SK-N-SH (cell line): ENCODE data around the gene RABGAP1L. TPM values are rescaled to one million over a fixed set of nuclear protein-coding genes. Genes with fewer than 3 reads are reported as not detected.

Source experiments
- CTCF ChIA-PET: fragments of 300-600, 350-600 bp; formaldehyde crosslinking; extraction: SDS; loops from one replicate; lab custom pipeline; 2021; lab: Yijun Ruan, JAX
- POLR2A ChIA-PET: fragments of 350-600 bp; sonication (Branson Sonifier 250); formaldehyde crosslinking; extraction: SDS; loops from one replicate; lab custom pipeline; 2020; ENCODE audit warnings: antibody characterized with exemption, inconsistent platforms; lab: Yijun Ruan, JAX
- DNase-seq: peaks from one replicate; pipeline ENCODE4 v3.0.0; 2012
- H2AFZ ChIP-seq: fragments of 200-600 bp; sonication (generic); 2 replicates; pipeline ENCODE4 v1.8.1; 2016; ENCODE audit warnings: antibody characterized with exemption, mild to moderate bottlenecking, low read depth
- H3F3A ChIP-seq: fragments of 200-600 bp; sonication (generic); replicated peaks from 2 replicates; pipeline ENCODE3; 2016; ENCODE audit warnings: antibody characterized with exemption, mild to moderate bottlenecking; ENCODE audit not compliant: insufficient read depth
- H3K27ac ChIP-seq, 2 experiments: fragments of 200-500 bp in 1 of 2; fragments of 200-600 bp in 1 of 2; sonication (Bioruptor generic) in 1 of 2; sonication (generic), shearing (Covaris generic) in 1 of 2; 2 replicates each; pipeline versions ENCODE4 v1.5.1 to v1.6.1; 2014 to 2016; ENCODE audit warnings: low read depth in 2 of 2, inconsistent platforms in 1 of 2, low read length in 1 of 2, mild to moderate bottlenecking in 1 of 2, mixed read lengths in 1 of 2
- H3K27me3 ChIP-seq: fragments of 200-600 bp; sonication (generic), shearing (Covaris generic); 2 replicates; pipeline ENCODE4 v1.6.1; 2016; ENCODE audit warnings: mixed run types; ENCODE audit not compliant: insufficient read depth
- H3K36me3 ChIP-seq, 2 experiments: fragments of 200-500 bp in 1 of 2; fragments of 200-600 bp in 1 of 2; sonication (Bioruptor generic) in 1 of 2; sonication (generic) in 1 of 2; replicated peaks in 1 of 2; 2 replicates each; pipeline versions ENCODE3 to v1.5.1; 2014 to 2016; ENCODE audit warnings: low read length in 1 of 2, mild to moderate bottlenecking in 1 of 2; ENCODE audit not compliant: insufficient read depth in 2 of 2, control insufficient read depth in 1 of 2
- H3K4me1 ChIP-seq, 2 experiments: fragments of 200-500 bp in 1 of 2; fragments of 200-600 bp in 1 of 2; sonication (Bioruptor generic) in 1 of 2; sonication (generic), shearing (Covaris generic) in 1 of 2; 2 replicates each; pipeline versions ENCODE4 v1.5.1 to v1.6.1; 2014 to 2016; ENCODE audit warnings: low read depth in 1 of 2, low read length in 1 of 2, mixed run types in 1 of 2; ENCODE audit not compliant: insufficient read depth in 2 of 2, control insufficient read depth in 1 of 2
- H3K4me2 ChIP-seq: fragments of 200-600 bp; sonication (generic), shearing (Covaris generic); 2 replicates; pipeline ENCODE4 v1.6.1; 2017; ENCODE audit warnings: mixed run types
- H3K4me3 ChIP-seq, 2 experiments: fragments of 200-500 bp in 1 of 2; fragments of 200-600 bp in 1 of 2; sonication (Bioruptor generic) in 1 of 2; sonication (generic), shearing (Covaris generic) in 1 of 2; 2 replicates each; pipeline versions ENCODE4 v1.5.1 to v1.8.1; 2014 to 2016; ENCODE audit warnings: low read depth in 2 of 2, inconsistent platforms in 1 of 2, low read length in 1 of 2, mild to moderate bottlenecking in 1 of 2, mixed read lengths in 1 of 2, moderate library complexity in 1 of 2
- H3K79me2 ChIP-seq: fragments of 200-600 bp; sonication (generic); 2 replicates; pipeline ENCODE4 v1.8.1; 2017; ENCODE audit warnings: mild to moderate bottlenecking; ENCODE audit not compliant: insufficient read depth
- H3K9ac ChIP-seq: fragments of 200-600 bp; sonication (generic); 2 replicates; pipeline ENCODE4 v1.6.1; 2017; ENCODE audit warnings: mixed run types
- H3K9me2 ChIP-seq: fragments of 200-600 bp; sonication (generic); 2 replicates; pipeline ENCODE4 v1.6.1; 2017; ENCODE audit warnings: mixed run types
- H3K9me3 ChIP-seq: fragments of 200-600 bp; sonication (generic); 2 replicates; pipeline ENCODE4 v1.6.1; 2017; ENCODE audit warnings: mixed run types, mild to moderate bottlenecking, moderate library complexity
- H4K20me1 ChIP-seq: fragments of 200-600 bp; sonication (generic); 2 replicates; pipeline ENCODE4 v1.6.1; 2017; ENCODE audit warnings: mild to moderate bottlenecking, mixed run types; ENCODE audit not compliant: insufficient read depth
- CHD2 ChIP-seq: fragments of 150-350 bp; IDR thresholded peaks from 2 replicates; pipeline ENCODE4 v1.6.1; 2018; ENCODE audit warnings: low read length; ENCODE audit not compliant: partially characterized antibody
- EP300 ChIP-seq, 2 experiments: IDR thresholded peaks; 2 replicates each; pipeline versions ENCODE4 v1.4.0 to v1.6.1; 2012; ENCODE audit warnings: borderline replicate concordance in 1 of 2, low read depth in 1 of 2, low read length in 1 of 2
- FOXJ3 ChIP-seq: sonication (generic); formaldehyde crosslinking; IDR thresholded peaks from 2 replicates; pipeline ENCODE4 v1.5.1; 2020; ENCODE audit warnings: mild to moderate bottlenecking, missing genetic modification reagents
- FOXM1 ChIP-seq: IDR thresholded peaks from 2 replicates; pipeline ENCODE4 v1.4.0; 2012; ENCODE audit warnings: low read depth, mild to moderate bottlenecking
- GABPA ChIP-seq: IDR thresholded peaks from 2 replicates; pipeline ENCODE4 v1.4.0; 2012; ENCODE audit warnings: low read depth, mild to moderate bottlenecking
- MAX ChIP-seq: IDR thresholded peaks from 2 replicates; pipeline ENCODE4 v1.4.0; 2012; ENCODE audit warnings: low read depth
- MXI1 ChIP-seq: IDR thresholded peaks from 2 replicates; pipeline ENCODE4 v1.6.1; 2012; ENCODE audit warnings: mild to moderate bottlenecking, low read depth, low read length, improper control_type of control experiment
- NFIC ChIP-seq: IDR thresholded peaks from 2 replicates; pipeline ENCODE4 v1.4.0; 2012; ENCODE audit warnings: borderline replicate concordance
- NRF1 ChIP-seq: IDR thresholded peaks from 2 replicates; pipeline ENCODE4 v1.6.1; 2012; ENCODE audit warnings: low read depth, mild to moderate bottlenecking, low read length
- POLR2AphosphoS5 ChIP-seq: IDR thresholded peaks from 2 replicates; pipeline ENCODE4 v1.6.1; 2012; ENCODE audit warnings: low read depth, low read length
- RAD21 ChIP-seq: IDR thresholded peaks from 2 replicates; pipeline ENCODE4 v1.6.1; 2012; ENCODE audit warnings: mild to moderate bottlenecking, low read length
- RCOR1 ChIP-seq: fragments of 150-350 bp; IDR thresholded peaks from 2 replicates; pipeline ENCODE4 v1.6.1; 2017; ENCODE audit warnings: antibody characterized with exemption, low read length
- RFX5 ChIP-seq: IDR thresholded peaks from 2 replicates; pipeline ENCODE4 v1.6.1; 2012; ENCODE audit warnings: mild to moderate bottlenecking, improper control_type of control experiment, low read length
- SMC3 ChIP-seq: IDR thresholded peaks from 2 replicates; pipeline ENCODE4 v1.6.1; 2012; ENCODE audit warnings: low read depth, low read length, improper control_type of control experiment
- TAF1 ChIP-seq: IDR thresholded peaks from 2 replicates; pipeline ENCODE4 v1.6.1; 2012; ENCODE audit warnings: low read depth, mild to moderate bottlenecking, low read length, moderate library complexity, borderline replicate concordance
- TCF12 ChIP-seq: IDR thresholded peaks from 2 replicates; pipeline ENCODE4 v1.4.0; 2012
- USF2 ChIP-seq: fragments of 150-350 bp; IDR thresholded peaks from 2 replicates; pipeline ENCODE4 v1.6.1; 2017; ENCODE audit warnings: antibody characterized with exemption, low read length, low read depth, borderline replicate concordance
- ZBTB33 ChIP-seq: IDR thresholded peaks from 2 replicates; pipeline ENCODE4 v1.4.0; 2012; ENCODE audit warnings: low read depth, borderline replicate concordance
- polyA plus RNA-seq, 3 experiments: library from polyadenylated mRNA; depleted of rRNA; stranded (reverse); fragments of >200 nt; gene quantifications; 2 replicates each; pipeline ENCODE4 v1.2.3, GENCODE V29; 2012
- TF ChIP-seq, protein P1 (sequence below): fragments of 150-350 bp; IDR thresholded peaks from 2 replicates; pipeline ENCODE4 v1.6.1; 2016; ENCODE audit warnings: mild to moderate bottlenecking, low read depth, low read length
- TF ChIP-seq, protein P2 (sequence below): IDR thresholded peaks from 2 replicates; pipeline ENCODE4 v1.6.1; 2012; ENCODE audit warnings: mild to moderate bottlenecking, low read depth, low read length, moderate library complexity

The RABGAP1L gene
- polyA plus RNA-seq, 1 of the 3 experiments (the other 2 are of a cell fraction) = 7.2 TPM

DNA sequence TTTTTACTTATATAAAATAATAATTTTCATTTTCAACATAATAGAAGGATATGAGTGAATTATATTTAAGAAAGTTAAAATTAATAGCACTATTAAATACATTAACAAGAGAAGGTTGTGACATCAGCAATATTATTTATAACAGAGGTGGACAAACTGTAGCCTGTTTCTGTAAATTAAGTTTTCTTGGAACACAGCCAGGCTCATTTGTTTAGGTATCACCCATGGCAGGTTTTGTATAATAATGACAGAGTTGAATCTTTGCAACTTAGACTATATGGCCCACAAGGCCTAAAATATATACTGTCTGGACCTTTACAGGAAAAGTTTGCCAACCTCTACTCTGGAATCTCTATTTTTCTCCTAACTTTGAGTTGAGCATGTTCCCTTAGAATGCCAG is 797.7 kb downstream of the RABGAP1L start (continued):
- TF ChIP-seq, protein P1, sequence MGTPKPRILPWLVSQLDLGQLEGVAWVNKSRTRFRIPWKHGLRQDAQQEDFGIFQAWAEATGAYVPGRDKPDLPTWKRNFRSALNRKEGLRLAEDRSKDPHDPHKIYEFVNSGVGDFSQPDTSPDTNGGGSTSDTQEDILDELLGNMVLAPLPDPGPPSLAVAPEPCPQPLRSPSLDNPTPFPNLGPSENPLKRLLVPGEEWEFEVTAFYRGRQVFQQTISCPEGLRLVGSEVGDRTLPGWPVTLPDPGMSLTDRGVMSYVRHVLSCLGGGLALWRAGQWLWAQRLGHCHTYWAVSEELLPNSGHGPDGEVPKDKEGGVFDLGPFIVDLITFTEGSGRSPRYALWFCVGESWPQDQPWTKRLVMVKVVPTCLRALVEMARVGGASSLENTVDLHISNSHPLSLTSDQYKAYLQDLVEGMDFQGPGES = no peak
- no peak for TF ChIP-seq SMC3

DNA sequence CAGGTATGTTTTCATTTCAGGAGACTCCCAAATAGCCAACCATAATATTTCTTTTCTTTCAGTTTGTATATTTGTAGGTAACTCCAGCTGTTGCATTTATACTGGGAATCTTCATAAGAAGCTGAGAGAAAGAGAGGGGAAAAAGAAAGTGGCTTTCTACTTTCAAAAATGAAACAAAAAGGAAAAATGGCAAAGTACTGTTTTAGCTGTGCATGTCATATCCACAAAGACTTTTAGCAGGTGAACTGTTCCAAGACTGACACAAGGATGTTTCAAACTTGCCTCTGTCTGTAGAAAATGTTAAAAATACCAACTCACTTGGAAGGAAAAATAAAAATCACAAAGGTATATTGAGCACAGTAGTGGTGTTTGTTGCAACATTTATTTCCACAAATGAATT is 798.5 kb downstream of the RABGAP1L start:
- no peaks in the 10 kb centered on the region for H3F3A ChIP-seq
- CTCF ChIA-PET = interaction anchor here (0.7 to 1.6 kb wide), 2 partner anchors 187 to 1164 kb away, joined by 3 to 4 read pairs; no protein-coding TSS in a partner anchor
- H3K9me2 ChIP-seq = no peaks in the 10 kb centered on the region
- no peak for DNase-seq
- H3K79me2 ChIP-seq = no peaks in the 10 kb centered on the region
- H3K27ac ChIP-seq = no peak overlapping the region
- H3K36me3 ChIP-seq = no peaks in the 10 kb centered on the region
- TF ChIP-seq TCF12 (no peak), EP300 (IDR thresholded peaks at IDR 0.05; ENCODE audit: borderline replicate concordance in 1 of 2, low read depth in 1 of 2, low read length in 1 of 2) (no peak), FOXJ3 (no peak), USF2 (no peak), GABPA (no peak), POLR2AphosphoS5 (no peak), FOXM1 (no peak), CHD2 (no peak), ZBTB33 (no peak), TAF1 (no peak), NFIC (no peak), RAD21 (no peak), RFX5 (no peak), NRF1 (no peak), MAX (no peak), RCOR1 (no peak), MXI1 (no peak)
- TF ChIP-seq, protein P2, sequence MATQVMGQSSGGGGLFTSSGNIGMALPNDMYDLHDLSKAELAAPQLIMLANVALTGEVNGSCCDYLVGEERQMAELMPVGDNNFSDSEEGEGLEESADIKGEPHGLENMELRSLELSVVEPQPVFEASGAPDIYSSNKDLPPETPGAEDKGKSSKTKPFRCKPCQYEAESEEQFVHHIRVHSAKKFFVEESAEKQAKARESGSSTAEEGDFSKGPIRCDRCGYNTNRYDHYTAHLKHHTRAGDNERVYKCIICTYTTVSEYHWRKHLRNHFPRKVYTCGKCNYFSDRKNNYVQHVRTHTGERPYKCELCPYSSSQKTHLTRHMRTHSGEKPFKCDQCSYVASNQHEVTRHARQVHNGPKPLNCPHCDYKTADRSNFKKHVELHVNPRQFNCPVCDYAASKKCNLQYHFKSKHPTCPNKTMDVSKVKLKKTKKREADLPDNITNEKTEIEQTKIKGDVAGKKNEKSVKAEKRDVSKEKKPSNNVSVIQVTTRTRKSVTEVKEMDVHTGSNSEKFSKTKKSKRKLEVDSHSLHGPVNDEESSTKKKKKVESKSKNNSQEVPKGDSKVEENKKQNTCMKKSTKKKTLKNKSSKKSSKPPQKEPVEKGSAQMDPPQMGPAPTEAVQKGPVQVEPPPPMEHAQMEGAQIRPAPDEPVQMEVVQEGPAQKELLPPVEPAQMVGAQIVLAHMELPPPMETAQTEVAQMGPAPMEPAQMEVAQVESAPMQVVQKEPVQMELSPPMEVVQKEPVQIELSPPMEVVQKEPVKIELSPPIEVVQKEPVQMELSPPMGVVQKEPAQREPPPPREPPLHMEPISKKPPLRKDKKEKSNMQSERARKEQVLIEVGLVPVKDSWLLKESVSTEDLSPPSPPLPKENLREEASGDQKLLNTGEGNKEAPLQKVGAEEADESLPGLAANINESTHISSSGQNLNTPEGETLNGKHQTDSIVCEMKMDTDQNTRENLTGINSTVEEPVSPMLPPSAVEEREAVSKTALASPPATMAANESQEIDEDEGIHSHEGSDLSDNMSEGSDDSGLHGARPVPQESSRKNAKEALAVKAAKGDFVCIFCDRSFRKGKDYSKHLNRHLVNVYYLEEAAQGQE = no peak
- POLR2A ChIA-PET = interaction anchor here (0.6 kb wide), 1 partner anchor 1104 kb away, joined by 3 read pairs; no protein-coding TSS in a partner anchor
- no peaks in the 10 kb centered on the region for H4K20me1 ChIP-seq
- H3K27me3 ChIP-seq = no peaks in the 10 kb centered on the region
- peaks cover 0 to 4% of the 10 kb centered on the region in 2 experiments; a peak in 2 of 4 replicates for H3K4me1 ChIP-seq
- no peak overlapping the region for H3K4me3 ChIP-seq
- no peaks in the 10 kb centered on the region for H3K9me3 ChIP-seq
- no peak overlapping the region for H3K4me2 ChIP-seq
- H2AFZ ChIP-seq = no peak overlapping the region
- no peak overlapping the region for H3K9ac ChIP-seq
